SK-N-MC (cell line): Measurements from ENCODE around the gene GIT1.

ENCODE experiments used
- EZH2 ChIP-seq: fragments of 200-600 bp; sonication (generic); IDR thresholded peaks from one replicate; pipeline ENCODE4 v1.6.1; 2017; ENCODE audit warnings: antibody characterized with exemption
- FOXP2 ChIP-seq: optimal IDR thresholded peaks from 2 replicates; pipeline ENCODE3; 2011; ENCODE audit warnings: mild to moderate bottlenecking, moderate library complexity; ENCODE audit not compliant: insufficient read depth; ENCODE audit errors: extremely low read length, control extremely low read depth
- POLR2AphosphoS5 ChIP-seq: IDR thresholded peaks from 2 replicates; pipeline ENCODE4 v1.6.1; 2012; ENCODE audit warnings: mild to moderate bottlenecking, low read depth, low read length, borderline replicate concordance

DNA sequence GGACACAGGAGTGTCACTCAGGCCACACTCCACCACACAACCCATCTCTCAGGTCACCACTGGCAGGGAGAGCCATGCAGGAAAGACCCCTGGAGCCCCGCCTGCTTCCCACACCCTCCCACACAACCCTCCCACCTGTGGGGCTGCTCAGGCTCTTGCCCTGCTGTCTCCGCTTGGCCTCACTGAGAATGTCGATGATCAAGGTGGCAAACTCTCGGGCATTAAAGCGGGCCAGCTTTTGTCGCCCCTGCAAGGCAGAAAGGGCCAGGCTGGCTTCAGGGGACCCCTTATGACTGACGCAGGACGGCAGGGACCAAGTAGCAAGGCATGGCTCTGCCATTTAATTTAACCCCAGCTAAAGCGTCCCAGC lies 12.5 kb downstream of the GIT1 start:
- TF ChIP-seq EZH2 (no peak), FOXP2 (no peak), POLR2AphosphoS5 (no peak)
